Astrocyte (in vitro differentiated cells and primary cell): ENCODE measurements around the gene PXDC1. TPM values are rescaled to one million over a fixed set of nuclear protein-coding genes. Genes with fewer than 3 reads are reported as not detected.
A peak's percentile ranks its signal among the peaks of the same experiment; 100 is the strongest.

Experiments
- DNase-seq: peaks from one replicate; pipeline ENCODE4 v3.0.0-alpha.2; 2010; ENCODE audit warnings: low read depth
- FAIRE-seq: peaks from 2 replicates; lab custom pipeline; 2011; peaks lifted over from hg19 to GRCh38; lab: Jason Lieb, UNC
- H2AFZ ChIP-seq: 2 replicates; pipeline ENCODE4 v1.6.0; 2012; ENCODE audit warnings: low read depth, low read length, inconsistent platforms
- H3K27ac ChIP-seq: 2 replicates; pipeline ENCODE4 v1.5.1; 2011; ENCODE audit warnings: low read depth, low read length, inconsistent platforms
- H3K27me3 ChIP-seq: 2 replicates; pipeline ENCODE4 v1.6.0; 2011; ENCODE audit warnings: low read length, inconsistent platforms; ENCODE audit not compliant: insufficient read depth
- H3K36me3 ChIP-seq: 2 replicates; pipeline ENCODE4 v1.5.1; 2011; ENCODE audit warnings: low read length, inconsistent platforms; ENCODE audit not compliant: insufficient read depth
- H3K4me1 ChIP-seq: 2 replicates; pipeline ENCODE4 v1.5.1; 2011; ENCODE audit warnings: low read length, inconsistent platforms; ENCODE audit not compliant: insufficient read depth
- H3K4me2 ChIP-seq: 2 replicates; pipeline ENCODE4 v1.6.0; 2012; ENCODE audit warnings: low read length, inconsistent platforms
- H3K4me3 ChIP-seq: 2 replicates; pipeline ENCODE4 v1.5.1; 2011; ENCODE audit warnings: low read depth, mild to moderate bottlenecking, low read length, inconsistent platforms; ENCODE audit not compliant: insufficient read depth
- H3K79me2 ChIP-seq: 2 replicates; pipeline ENCODE4 v1.6.0; 2012; ENCODE audit warnings: mild to moderate bottlenecking, low read length, inconsistent platforms; ENCODE audit not compliant: insufficient read depth
- H3K9ac ChIP-seq: 2 replicates; pipeline ENCODE4 v1.6.0; 2012; ENCODE audit warnings: mild to moderate bottlenecking, low read length, inconsistent platforms
- H3K9me3 ChIP-seq: 2 replicates; pipeline ENCODE4 v1.5.1; 2012; ENCODE audit warnings: low read depth, mild to moderate bottlenecking, low read length, inconsistent platforms; ENCODE audit not compliant: insufficient read depth
- H4K20me1 ChIP-seq: 2 replicates; pipeline ENCODE4 v1.6.0; 2012; ENCODE audit warnings: low read length, inconsistent platforms; ENCODE audit not compliant: insufficient read depth
- H3K27ac Mint-ChIP-seq: one replicate; pipeline ENCODE4 v1.8.0; 2021; ENCODE audit warnings: mild to moderate bottlenecking, mixed read lengths; ENCODE audit not compliant: unreplicated experiment
- H3K27me3 Mint-ChIP-seq: one replicate; pipeline ENCODE4 v1.8.0; 2021; ENCODE audit warnings: low read depth, mixed read lengths; ENCODE audit not compliant: unreplicated experiment
- H3K36me3 Mint-ChIP-seq: one replicate; pipeline ENCODE4 v1.8.0; 2021; ENCODE audit warnings: low read depth, mixed read lengths; ENCODE audit not compliant: unreplicated experiment
- H3K4me1 Mint-ChIP-seq: one replicate; pipeline ENCODE4 v1.8.0; 2021; ENCODE audit warnings: low read depth, mixed read lengths; ENCODE audit not compliant: unreplicated experiment
- H3K4me3 Mint-ChIP-seq: one replicate; pipeline ENCODE4 v1.8.0; 2021; ENCODE audit warnings: mild to moderate bottlenecking, moderate library complexity, mixed read lengths; ENCODE audit not compliant: unreplicated experiment
- H3K9me3 Mint-ChIP-seq: one replicate; pipeline ENCODE4 v1.8.0; 2021; ENCODE audit warnings: mild to moderate bottlenecking, mixed read lengths; ENCODE audit not compliant: unreplicated experiment
- EZH2 ChIP-seq: IDR thresholded peaks from 2 replicates; pipeline ENCODE4 v1.6.1; 2012; ENCODE audit warnings: mild to moderate bottlenecking, low read length, inconsistent platforms; ENCODE audit not compliant: insufficient read depth
- total RNA-seq: library from RNA; stranded (reverse); gene quantifications from 2 replicates; pipeline ENCODE4 v1.2.1, GENCODE V29; 2021
- TF ChIP-seq, protein P1 (sequence below): IDR thresholded peaks from 2 replicates; pipeline ENCODE4 v1.5.1; 2011; ENCODE audit warnings: low read depth, mild to moderate bottlenecking, inconsistent platforms, low read length, moderate library complexity; ENCODE audit not compliant: insufficient read depth

Gene PXDC1
- total RNA-seq, 1 donor from 2014 or later = 58.2 TPM

DNA sequence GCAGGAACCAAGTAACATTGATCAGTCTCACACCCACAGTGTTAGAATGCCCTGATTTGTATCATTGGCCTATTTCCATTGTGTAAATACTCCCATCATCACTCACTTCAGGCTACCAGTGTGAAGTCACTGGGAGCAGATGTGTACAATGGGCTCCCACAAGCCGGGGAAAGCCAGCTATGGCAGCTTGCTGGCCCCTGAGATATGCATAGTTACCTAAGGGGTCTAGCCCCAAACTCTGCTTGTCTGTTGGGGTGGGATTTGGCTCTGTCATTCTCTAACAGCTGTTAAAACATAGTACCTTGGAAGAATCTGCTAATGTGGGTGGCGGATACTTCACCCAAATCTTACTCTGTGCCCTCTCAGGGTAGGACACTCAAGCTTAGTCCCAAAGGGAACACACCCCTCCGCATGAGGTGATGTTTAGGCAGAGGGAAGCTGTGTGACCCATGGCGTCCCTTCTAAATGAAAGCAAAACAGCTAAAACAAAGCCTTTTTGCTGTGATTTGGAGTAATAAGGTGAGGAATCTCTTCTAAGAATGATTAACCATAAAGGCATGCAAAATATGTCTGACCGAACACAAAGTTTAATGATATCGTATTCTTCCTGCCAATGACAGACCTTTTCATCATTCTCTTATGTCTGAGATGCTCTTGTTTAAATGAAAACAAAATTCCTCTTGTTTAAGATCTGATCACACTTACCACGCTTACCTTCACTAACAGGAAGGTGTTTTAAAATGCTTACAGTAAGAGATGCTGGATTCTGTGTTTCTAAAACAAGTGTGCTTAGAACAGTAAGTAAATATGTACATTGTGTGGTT lies 45.9 kb upstream of the PXDC1 start:
- H3K4me3 Mint-ChIP-seq = no peak overlapping the region
- FAIRE-seq (peak; percentile 97), DNase-seq (peak; percentile 93)
- Histone ChIP-seq H3K79me2 (no peaks in the 10 kb centered on the region), H3K27me3 (no peaks in the 10 kb centered on the region), H3K4me2 (peak overlapping the region; percentile 77), H3K4me1 (peaks cover 24% of the 10 kb centered on the region), H3K9ac (peak overlapping the region; percentile 77), H2AFZ (peak overlapping the region; percentile 28), H3K36me3 (no peaks in the 10 kb centered on the region), H3K27ac (peak overlapping the region; percentile 95), H4K20me1 (no peaks in the 10 kb centered on the region), H3K9me3 (no peaks in the 10 kb centered on the region), H3K4me3 (peak overlapping the region; percentile 47)
- H3K4me1 Mint-ChIP-seq = peaks cover 37% of the 10 kb centered on the region
- peak overlapping the region; percentile 100 for H3K27ac Mint-ChIP-seq
- no peaks in the 10 kb centered on the region for H3K36me3 Mint-ChIP-seq
- no peak for TF ChIP-seq EZH2
- TF ChIP-seq, protein P1, sequence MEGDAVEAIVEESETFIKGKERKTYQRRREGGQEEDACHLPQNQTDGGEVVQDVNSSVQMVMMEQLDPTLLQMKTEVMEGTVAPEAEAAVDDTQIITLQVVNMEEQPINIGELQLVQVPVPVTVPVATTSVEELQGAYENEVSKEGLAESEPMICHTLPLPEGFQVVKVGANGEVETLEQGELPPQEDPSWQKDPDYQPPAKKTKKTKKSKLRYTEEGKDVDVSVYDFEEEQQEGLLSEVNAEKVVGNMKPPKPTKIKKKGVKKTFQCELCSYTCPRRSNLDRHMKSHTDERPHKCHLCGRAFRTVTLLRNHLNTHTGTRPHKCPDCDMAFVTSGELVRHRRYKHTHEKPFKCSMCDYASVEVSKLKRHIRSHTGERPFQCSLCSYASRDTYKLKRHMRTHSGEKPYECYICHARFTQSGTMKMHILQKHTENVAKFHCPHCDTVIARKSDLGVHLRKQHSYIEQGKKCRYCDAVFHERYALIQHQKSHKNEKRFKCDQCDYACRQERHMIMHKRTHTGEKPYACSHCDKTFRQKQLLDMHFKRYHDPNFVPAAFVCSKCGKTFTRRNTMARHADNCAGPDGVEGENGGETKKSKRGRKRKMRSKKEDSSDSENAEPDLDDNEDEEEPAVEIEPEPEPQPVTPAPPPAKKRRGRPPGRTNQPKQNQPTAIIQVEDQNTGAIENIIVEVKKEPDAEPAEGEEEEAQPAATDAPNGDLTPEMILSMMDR = no peak
- no peaks in the 10 kb centered on the region for H3K9me3 Mint-ChIP-seq
- H3K27me3 Mint-ChIP-seq = no peaks in the 10 kb centered on the region

DNA sequence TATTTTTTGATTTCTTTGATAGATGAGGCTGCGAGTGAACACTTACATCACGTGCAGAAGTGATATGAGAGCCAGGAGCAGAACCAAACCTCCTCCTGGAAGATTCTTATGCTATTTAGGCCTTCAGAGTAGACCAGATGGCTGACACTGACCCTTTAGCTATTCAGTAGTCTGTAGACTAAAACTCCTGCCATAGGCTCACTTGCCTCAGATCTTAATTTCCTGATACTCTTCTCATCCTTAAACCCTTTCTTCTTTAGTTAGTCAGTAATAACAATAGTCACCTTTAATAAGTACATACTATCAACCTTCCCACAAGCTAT lies 45.2 kb upstream of the PXDC1 start:
- H3K4me3 Mint-ChIP-seq = no peak overlapping the region
- peak overlapping the region; percentile 100 for H3K27ac Mint-ChIP-seq

More for the DNA sequence above, 45.2 kb upstream of the PXDC1 start:
- no peak overlapping the region for H3K4me3 ChIP-seq
- no peak for DNase-seq
- Mint-ChIP-seq H3K4me1 (peaks cover 39% of the 10 kb centered on the region), H3K9me3 (no peaks in the 10 kb centered on the region), H3K36me3 (no peaks in the 10 kb centered on the region), H3K27me3 (no peaks in the 10 kb centered on the region)
- H3K4me1 ChIP-seq = peaks cover 24% of the 10 kb centered on the region
- no peak overlapping the region for H2AFZ ChIP-seq
- no peaks in the 10 kb centered on the region for H3K36me3 ChIP-seq
- H4K20me1 ChIP-seq = no peaks in the 10 kb centered on the region
- no peaks in the 10 kb centered on the region for H3K9me3 ChIP-seq
- no peak overlapping the region for H3K4me2 ChIP-seq
- TF ChIP-seq, protein P1 = no peak
- no peak for TF ChIP-seq EZH2
- H3K27me3 ChIP-seq = no peaks in the 10 kb centered on the region
- H3K9ac ChIP-seq = peak overlapping the region; percentile 77
- peak overlapping the region; percentile 95 for H3K27ac ChIP-seq
- no peaks in the 10 kb centered on the region for H3K79me2 ChIP-seq
- FAIRE-seq = no peak
